GM18868 (cell line): ENCODE data around the gene CHST8.
"Not testable (repeated sequence)": the region's sequence is repeated elsewhere in the genome, so short reads cannot be mapped to it uniquely, and the experiment has no call there.

Experiments used
- ATAC-seq: cut with Tn5 transposase; IDR thresholded peaks from one replicate; pipeline ENCODE4 v1.9.1; 2021; ENCODE audit warnings: mild to moderate bottlenecking, moderate library complexity; ENCODE audit not compliant: unreplicated experiment

CHST8 gene

DNA sequence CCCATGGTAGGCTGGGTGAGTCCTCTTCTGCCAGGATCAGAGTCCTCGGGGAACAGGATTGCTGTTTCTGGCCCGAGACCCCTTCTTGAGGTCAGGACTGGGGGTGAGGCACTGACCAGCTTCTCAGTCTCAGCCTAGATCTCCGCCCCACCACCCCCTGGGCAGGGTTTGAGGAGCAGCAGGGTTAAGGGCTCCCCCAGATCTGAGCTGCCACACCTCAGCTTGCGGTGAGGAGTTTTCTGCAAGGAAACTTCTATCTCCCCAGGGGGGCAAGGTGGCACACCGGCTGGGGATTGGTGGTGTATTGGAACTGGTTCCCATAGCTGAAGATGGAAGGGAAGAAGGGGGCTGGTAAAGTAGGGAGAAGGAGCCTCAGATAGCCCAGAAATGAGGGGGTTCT lies 19.5 kb downstream of the CHST8 start:
- no peak for ATAC-seq

DNA sequence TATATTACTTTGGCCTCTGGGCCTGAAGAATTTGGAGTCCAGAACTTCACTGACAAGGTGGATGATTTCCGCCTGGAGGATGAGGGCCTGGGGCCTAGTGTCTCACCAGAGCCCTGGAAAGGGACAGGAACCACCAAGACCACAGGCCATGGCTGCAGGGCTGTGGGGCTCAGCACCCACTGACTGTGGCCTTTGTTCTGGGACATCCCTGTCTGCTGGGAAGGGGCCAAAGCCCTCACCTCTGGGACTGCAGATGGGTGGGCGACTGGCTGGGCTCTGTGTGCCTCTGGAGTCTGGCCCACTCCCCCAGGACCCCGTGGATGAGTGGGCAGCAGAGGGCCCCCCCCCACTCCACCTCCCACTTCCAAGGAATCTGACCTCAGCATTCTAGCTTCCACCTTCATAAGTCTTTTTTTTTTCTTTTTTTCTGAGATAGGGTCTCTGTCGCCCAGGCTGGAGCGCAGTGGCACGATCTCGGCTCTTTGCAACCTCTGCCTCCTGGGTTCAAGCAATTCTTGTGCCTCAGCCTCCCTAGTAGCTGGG lies 20.3 kb downstream of the CHST8 start:
- ATAC-seq, result no peak

DNA sequence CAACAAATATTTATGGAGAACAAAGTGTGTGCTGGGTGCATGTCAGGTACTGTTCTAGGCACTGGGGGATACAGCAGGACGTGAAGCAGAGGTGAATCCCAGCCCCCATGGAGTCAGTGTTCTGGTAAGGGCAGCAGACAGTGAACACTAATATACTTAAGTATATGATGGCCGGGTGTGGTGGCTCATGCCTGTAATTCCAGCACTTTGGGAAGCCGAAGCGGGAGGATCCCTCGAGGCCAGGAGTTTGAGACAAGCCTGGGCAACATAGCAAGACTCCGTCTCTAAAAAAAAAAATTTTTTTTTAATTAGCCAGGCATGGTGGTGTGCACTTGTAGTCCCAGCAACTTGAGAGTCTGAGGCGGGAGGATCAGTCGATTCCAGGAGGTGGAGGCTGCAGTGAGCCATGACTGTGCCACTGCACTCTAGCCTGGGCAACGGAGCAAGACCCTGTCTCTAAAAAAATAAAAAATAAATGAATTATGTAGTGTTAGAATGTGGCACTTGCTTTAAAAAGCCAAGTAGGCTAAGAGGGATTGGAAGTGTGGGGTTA lies 22.6 kb downstream of the CHST8 start:
- ATAC-seq, result no peak

DNA sequence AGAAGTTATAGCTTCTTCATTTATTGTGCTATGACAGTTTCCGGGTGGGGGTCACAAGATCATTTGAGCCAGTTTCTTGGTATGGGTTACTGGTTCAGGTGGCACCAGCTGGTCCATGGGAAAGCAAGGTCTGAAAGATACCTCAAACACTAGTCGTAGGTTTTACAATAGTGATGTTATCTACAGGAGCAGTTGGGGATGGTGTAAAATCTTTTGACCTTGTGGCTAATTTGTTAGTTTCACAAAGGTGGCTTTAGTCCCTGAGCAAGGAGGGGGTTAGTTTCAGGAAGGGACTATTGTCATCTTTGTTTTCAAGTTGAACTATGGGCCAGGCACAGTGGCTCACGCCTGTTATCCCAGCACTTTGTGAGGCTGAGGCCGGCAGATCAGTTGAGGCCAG lies 24.6 kb downstream of the CHST8 start:
- no peak for ATAC-seq

DNA sequence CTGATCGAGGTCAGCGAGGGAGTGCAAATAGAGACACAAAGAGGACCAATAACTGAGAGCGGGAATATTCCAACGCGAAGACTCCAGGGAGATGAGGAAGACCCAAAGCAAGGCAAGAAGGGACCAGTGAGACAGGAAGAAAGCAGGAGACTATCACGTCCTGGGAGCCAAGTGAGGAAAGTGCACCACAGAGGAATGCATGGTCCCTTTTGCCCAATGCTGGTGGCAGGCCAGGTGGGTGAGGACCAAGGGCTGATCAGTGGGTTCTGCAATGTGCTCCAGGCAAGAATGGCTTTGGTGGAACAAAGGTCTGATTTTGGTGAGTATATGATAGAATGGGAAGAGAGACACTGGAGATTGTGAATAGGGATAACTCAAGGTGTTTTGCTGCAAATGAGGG lies 25.4 kb downstream of the CHST8 start:
- ATAC-seq, result no peak

DNA sequence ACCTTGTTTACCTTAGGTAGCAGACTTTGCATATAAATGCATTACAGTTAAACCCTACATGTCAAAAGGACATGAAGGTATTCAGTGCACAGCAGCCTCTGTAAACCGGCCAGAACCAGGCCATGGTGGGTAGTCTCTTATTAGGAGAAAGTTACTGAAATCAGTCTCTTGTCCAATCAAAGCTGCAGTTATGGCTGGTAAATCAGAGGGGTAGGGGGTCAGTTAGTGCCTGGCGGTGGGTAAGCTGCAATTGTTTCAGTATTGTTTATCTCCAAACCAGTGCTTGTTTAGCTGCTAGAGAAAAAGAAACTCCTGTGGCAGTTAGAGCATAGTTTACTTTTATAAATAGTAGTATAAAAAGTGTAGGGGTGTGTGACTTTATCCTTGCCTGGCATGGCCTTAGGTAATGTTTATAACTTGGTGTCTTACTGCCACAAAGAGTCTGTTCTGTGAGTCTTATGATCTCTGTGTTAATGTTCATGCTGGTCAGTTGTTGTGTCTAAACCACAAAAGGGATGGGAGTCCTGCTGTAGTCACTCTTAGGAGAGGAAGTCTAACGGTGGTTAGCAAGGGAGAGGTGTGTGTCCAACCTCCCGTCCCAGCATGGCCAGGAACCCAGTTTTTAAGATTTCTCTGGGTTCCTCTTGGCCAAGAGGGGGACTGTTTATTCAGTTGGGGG lies 28.0 kb downstream of the CHST8 start:
- no peak for ATAC-seq

DNA sequence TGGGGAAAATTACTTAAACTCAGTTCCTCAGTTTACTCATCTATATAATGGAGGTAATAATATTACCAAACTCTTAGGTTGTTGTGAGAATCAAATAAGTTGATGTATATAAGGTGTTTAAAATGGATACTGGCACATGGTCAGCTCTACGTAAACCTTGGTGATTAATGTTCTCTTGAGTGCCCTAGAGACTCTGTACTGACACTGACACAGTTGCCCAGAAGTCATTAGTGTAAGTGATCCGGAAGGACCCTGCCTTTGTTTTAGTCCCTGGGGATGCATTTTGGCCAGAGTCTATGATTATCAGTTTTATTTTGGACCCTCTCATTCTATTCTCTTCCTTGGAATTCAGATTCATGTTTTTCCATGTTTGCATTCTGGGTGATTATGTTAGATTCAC lies 31.9 kb downstream of the CHST8 start:
- ATAC-seq, result no peak

DNA sequence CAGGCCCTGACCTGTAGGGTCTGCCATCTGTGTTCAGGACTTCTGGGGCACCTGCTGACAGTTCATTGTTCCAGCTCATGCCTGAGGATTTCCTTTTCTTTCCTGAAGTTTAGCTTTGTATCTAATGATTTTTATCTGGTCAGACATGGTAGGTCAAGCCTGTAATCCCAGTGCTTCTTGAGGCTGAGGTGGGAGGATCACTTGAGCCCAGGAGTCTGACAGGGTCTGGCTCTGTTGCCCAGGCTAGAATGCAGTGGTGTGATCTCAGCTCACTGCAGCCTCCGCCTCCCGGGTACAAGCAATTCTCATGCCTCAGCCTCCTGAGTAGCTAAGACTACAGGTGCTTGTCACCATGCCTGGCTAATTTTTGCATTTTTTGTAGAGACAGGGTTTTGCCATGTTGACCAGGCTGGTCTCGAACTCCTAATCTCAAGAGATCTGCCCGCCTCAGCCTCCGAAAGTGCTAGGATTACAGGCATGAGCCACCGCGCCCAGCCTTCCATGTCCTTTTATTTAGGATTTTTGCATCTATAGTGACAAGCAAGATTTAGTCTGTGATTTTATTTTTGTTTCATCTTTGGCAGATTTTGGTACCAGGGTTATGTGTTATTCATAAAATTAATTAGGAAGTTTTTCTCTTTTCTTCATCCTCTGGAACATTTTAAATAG lies 33.2 kb downstream of the CHST8 start:
- no peak for ATAC-seq

DNA sequence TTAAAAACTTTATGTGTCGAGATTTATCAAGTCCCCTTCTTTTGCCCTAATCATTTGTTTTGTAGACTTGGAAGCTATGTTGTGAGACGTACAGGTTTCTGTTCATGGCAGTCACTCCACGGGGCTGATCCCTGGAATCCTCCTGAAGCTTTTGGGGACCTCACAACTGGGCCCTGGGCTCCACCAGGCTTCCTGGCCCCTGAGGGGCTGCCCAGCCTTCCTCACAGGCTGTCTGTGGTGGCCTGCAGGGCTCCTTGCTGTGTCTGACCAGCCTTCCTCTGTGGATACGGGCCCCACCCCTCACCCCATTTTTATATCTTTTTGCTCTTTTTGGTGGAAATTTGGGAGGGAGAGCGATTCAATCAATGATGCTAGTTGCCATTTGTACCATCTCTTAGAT lies 38.1 kb downstream of the CHST8 start:
- no peak for ATAC-seq

DNA sequence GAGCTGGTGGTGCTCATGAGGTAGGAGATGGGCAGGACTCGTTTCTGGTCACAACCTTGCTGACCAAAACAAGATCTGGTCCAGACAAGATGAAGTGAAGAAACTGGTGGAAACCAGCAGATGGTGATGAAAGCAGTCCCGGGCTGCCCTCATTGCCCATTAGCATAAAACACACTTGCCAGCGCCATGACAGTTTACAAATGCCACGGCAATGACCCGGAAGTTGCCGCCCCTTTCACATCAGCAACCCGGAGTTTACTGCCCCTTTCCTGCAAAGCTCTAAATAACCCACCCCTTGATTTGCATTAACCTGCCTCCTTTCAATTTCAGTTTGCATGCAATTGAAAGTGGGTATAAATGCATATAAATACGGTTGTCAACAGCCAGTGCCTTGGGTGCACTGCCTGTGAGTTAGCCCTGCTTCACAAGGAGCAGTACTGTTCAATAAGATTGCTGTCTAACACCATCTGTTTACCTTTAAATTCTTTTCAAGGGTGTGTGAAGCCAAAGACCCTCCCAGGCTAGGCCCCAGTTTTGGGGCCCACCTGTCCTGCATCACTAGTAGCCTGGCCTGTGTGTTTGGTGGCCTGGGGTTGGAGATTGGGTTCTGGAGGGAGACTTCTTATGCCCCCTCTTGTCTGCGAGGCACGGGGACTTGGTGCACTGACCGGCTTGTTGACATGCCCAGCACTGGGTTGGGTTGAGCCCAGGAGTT lies 38.8 kb downstream of the CHST8 start:
- ATAC-seq, result no peak

DNA sequence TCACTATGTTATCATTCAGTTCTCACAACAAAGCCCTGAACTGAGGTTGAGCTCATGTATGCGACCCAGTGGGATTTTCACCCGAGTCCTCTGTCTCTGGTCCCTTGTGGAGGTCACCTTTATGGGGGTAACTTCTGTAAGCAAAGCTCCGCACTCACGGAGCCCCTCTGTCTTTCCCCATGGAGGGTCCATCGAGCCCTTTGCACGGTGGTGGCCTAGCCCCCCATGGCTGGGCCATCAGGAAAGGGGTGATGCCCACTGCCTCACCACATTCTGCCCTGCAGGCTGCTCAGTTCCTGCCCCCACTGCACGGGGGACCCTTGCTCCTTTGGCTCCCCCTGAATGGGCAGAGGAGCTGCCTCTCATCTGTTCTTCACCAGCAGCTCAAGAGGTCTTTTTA lies 39.6 kb downstream of the CHST8 start:
- no peak for ATAC-seq

DNA sequence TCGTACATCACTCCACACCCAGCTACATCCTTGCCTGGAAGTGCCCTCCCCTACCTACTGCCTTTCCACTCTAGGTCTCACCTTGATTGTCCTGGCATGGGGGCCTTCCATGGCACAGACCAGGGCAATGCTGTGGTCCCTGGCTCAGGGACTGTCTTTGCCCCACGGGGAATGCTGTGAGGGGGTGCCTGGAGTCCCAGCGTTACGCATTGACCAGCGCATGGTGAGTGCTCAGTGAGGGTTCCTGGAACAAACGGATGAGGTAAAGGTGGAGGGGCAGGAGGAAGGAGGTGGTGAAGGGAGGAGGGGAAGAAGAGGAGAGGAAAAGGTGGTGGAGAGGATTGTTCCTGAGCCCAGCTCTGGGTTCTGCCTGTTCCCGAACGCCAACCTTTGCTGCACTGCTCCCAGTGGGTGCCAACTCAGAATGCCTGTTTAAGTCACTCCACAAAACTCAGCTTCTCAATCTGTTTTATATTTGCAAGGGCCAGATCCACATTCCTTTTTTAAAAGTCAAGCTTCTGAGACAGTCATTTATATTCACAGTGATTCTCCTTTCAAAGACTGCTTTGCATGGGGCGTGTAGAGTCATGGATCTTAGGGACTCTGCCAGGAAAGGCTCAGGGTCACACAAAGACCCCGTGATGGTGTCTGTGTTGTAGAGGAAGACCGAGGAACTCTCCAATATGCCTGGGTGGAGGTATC lies 40.8 kb downstream of the CHST8 start:
- no peak for ATAC-seq

DNA sequence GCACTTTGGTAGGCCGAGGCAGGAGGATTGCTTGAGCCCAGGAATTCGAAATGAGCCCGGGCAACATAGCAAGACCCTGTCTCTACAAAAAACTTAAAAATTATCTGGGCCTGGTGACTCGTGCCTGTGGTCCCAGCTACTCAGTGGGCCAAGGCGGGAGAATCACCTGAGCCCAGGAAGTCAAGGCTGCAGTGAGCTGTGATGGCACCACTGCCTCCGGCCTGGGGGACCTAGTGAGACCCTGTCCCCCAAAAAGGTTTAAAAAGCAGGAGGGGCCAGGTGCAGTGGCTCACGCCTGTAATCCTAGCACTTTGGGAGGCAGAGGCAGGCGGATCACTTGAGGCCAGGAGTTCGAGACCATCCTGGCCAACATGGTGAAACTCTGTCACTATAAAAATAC lies 41.6 kb downstream of the CHST8 start:
- not testable (repeated sequence) for ATAC-seq

DNA sequence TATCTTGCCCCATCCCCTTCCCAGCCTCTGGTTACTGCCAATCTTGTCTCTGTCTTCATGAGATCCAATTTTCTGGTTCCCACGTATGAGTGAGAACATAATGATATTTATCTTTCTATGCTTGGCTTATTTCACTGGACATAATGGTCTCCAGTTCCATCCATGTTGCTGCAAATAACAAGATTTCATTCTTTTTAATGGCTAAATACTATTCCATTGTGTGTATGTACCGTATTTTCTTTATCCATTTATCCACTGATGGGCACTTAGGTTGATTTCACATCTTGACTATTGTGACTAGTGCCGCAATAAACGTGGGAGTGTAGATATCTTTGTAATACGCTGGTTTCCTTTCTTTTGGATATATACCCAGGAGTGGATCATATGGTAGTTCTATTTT lies 43.0 kb downstream of the CHST8 start:
- no peak for ATAC-seq

DNA sequence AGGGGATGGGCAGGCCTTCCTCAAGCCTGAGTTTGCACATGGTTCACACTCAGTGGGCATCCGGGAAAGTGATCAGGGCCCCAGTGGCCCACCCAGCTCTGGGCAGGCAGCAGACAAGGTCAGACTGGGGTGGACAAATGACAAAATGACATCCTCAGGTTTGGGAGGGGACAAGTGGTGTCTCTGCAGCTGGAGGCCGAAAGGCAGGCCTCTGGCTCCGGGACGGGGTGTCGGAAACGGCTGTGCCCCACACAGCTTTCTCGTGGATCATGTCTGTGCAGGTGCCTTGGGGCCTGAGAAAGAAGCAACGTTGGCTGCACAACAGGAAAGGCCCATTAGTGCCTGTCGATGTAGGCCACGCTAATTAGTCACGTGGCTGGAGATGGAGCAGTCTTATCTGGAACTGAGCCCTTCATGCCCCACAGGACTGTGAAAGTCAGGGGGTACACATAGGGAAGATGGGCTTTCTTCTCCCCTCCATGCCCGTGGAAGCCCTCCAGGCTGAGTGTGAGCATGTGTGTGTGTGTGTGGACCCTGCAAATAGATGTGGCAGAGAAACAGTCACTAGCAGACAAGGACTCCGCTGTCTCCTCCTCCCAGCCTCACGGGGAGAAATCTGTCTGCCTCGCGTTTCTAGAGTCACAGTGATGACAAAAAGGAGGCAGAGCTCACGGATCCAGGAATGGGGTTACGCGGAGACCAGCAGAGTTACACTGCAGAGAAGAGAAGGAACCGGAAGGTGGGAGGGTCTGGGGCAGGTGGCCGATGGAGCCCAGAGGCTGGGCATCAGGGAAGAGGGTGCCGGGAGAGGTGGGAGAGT lies 44.2 kb downstream of the CHST8 start:
- no peak for ATAC-seq

DNA sequence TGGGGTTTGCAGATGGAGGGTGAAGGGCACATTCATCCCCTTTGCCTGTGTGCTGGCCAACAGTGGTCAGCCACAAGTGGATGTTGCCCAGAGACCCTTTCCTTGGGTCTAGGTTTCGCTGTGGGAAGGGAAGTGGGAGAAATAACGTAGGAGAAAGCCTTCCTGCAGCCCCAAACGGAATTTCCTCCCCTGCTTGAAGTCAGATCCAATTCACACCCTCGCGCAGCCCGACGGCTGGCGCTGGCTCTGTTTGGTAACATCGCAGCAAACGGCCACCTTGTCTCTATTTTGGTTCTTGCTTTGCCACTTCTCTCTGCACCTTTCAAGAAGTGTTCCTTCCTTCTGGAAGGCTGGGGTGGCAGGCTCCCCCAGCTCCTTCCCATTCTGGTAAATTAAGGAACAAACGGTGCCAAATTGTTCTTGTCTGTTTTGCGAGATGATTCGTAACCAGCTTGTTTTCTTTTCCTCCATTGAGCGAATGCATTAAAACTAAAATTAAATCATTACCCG lies 45.4 kb downstream of the CHST8 start:
- no peak for ATAC-seq

DNA sequence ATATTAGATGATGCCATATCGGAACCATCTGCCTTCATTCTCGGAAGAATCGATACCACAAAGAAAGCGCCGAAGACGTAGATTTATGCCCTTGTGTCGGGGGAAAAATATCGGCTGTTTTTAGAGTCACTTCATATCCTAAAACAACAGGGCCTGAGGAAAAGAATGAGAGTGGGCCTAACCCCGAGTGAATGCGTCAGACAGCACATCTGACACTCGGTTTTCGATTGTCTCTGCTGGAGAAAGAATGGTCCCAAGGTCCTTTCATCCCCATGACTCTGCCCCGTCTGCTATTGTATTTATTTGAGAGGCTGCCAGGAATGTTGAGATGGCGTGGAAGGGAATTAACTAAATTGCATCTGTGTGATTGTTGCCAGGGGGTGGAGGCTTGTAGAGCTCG lies 46.1 kb downstream of the CHST8 start:
- ATAC-seq, result no peak

DNA sequence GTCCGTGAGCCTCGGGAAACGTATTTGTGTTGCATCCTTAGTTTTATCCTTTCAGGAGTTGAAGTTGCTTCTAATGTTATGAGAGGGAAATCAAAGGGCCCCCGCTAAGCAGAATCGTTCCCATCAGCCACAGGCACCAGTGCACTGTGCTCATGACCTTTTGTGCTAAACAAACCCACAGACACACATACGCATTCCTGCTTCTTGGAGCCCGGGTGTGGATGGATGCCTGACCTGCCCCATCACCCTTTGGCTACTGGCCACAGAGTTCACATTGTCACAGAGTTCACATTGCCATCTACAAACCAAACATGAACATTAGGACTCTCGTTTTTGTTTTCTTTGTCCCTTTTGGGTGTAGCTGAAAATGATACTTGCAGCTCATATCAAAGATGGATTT lies 47.2 kb downstream of the CHST8 start:
- no peak for ATAC-seq

DNA sequence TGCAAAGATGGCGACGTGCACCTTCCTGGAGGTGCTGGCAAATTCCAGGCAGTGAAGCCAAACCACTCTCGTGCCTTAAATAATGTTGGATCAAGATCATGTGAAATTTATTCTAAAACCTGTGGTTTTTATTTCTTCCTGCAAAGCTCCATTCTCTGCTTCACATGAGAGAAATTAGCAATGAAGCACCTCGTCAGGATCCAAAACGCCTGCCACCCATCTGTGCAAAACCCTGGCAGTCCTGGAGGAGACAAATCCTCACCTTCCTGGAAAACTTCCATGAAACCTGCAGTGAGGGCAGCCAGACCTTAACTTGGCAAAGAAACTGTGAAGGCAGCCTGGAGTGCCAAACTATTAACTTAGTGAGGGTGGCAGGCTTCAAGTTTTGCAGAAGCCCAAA lies 47.6 kb downstream of the CHST8 start:
- no peak for ATAC-seq

DNA sequence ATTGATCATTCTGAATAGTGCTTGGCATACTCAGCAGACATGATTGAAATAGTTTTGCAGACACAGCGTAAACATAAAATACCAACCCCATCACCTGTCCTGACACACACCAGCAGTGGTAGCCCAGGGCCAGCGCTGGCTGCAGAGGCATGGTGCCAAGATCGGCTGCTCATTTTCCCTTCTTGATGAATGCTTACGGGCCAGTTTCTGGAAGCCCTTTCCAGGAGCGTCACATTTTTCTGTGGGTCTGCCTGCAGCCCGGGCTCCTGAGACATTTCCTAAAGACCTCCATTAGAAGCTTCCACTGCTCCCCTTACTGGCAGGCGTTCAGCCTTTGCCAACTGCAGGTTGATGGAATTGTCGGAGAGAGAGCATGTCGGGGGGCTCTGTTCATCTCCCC lies 48.6 kb downstream of the CHST8 start:
- ATAC-seq, result no peak
